ENCODE measurements around the gene CCDC77. TPM values are rescaled to one million over a fixed set of nuclear protein-coding genes. Genes with fewer than 3 reads are reported as not detected.
A peak's percentile ranks its signal among the peaks of the same experiment; 100 is the strongest.
"Not testable (repeated sequence)": the region's sequence is repeated elsewhere in the genome, so short reads cannot be mapped to it uniquely, and the experiment has no call there.

Gene CCDC77
- 1 to 10 TPM; 3.2 to 8.1 (median 3.5) TPM for polyA plus RNA-seq

GRCh38 chr12:401235-402028 lies at the start of gene CCDC77:
CCDC77 (plus strand) TSS chr12:401644; CDS start chr12:409384, 7,740 bp downstream.
- no peaks in the 10 kb centered on the region for H3K4me1 Mint-ChIP-seq
- H3K36me3 Mint-ChIP-seq, result no peaks in the 10 kb centered on the region
- H3K4me3 Mint-ChIP-seq, result peak within 1 kb of the TSS in 3 of 5 donors; percentile 5 to 22 (median 21)

GRCh38 chr12:356276-356988 lies 45.0 kb upstream of the CCDC77 start:
- Mint-ChIP-seq H3K36me3 (peaks cover 28 to 56% (median 45%) of the 10 kb centered on the region in 3 donors), H3K4me1 (peaks cover 17 to 39% of the 10 kb centered on the region in 2 donors), H3K27me3 (ENCODE audit: low read depth in 3 of 3) (peaks cover 0 to 2% (median 0%) of the 10 kb centered on the region in 3 donors), H3K4me3 (no peak overlapping the region), H3K27ac (peak overlapping the region in 1 of 6 donors; percentile 39), H3K9me3 (no peaks in the 10 kb centered on the region)
- DNase-seq, result no peak

More at GRCh38 chr12:401235-402028, at the start of gene CCDC77:
- DNase-seq, result peak; percentile 93 to 94 (median 94)
- H3K9me3 Mint-ChIP-seq, result no peaks in the 10 kb centered on the region
- no peak within 1 kb of the TSS for H3K27ac Mint-ChIP-seq
- peaks cover 0 to under 1% (median 0%) of the 10 kb centered on the region in 3 donors for H3K27me3 Mint-ChIP-seq (ENCODE audit: low read depth in 3 of 3)

GRCh38 chr12:359091-359490 lies 42.4 kb upstream of the CCDC77 start:
- Mint-ChIP-seq H3K36me3 (peaks cover 34 to 62% (median 52%) of the 10 kb centered on the region in 3 donors), H3K27me3 (ENCODE audit: low read depth in 3 of 3) (peaks cover 0 to 2% (median 0%) of the 10 kb centered on the region in 3 donors), H3K4me3 (no peak overlapping the region), H3K4me1 (peaks cover 24 to 60% of the 10 kb centered on the region in 2 donors), H3K9me3 (no peaks in the 10 kb centered on the region), H3K27ac (peak overlapping the region in 2 of 6 donors; percentile 31 to 52)
- no peak for DNase-seq

- no peak for DNase-seq
- Mint-ChIP-seq H3K9me3 (peaks cover 0 to 5% (median 0%) of the 10 kb centered on the region in 6 donors), H3K27ac (peak overlapping the region in 1 of 6 donors; percentile 45), H3K4me1 (peaks cover 9 to 39% of the 10 kb centered on the region in 2 donors), H3K4me3 (no peak overlapping the region), H3K36me3 (peaks cover 35 to 59% (median 36%) of the 10 kb centered on the region in 3 donors), H3K27me3 (ENCODE audit: low read depth in 3 of 3) (no peaks in the 10 kb centered on the region)
These were observed 34.6 kb upstream of the CCDC77 start for GRCh38 chr12:366820-367219.

- Mint-ChIP-seq H3K36me3 (peaks cover 30 to 56% (median 35%) of the 10 kb centered on the region in 3 donors), H3K27me3 (ENCODE audit: low read depth in 3 of 3) (no peaks in the 10 kb centered on the region), H3K9me3 (peaks cover 0 to 5% (median 0%) of the 10 kb centered on the region in 6 donors), H3K4me1 (peaks cover 4 to 29% of the 10 kb centered on the region in 2 donors), H3K4me3 (no peak overlapping the region), H3K27ac (no peak overlapping the region)
- no peak for DNase-seq
These were observed 33.5 kb upstream of the CCDC77 start for GRCh38 chr12:367972-368371.

GRCh38 chr12:370739-371485 lies 30.5 kb upstream of the CCDC77 start:
- peaks cover 4 to 42% of the 10 kb centered on the region in 2 donors for H3K4me1 Mint-ChIP-seq
- H3K27ac Mint-ChIP-seq, result peak overlapping the region in 2 of 6 donors; percentile 36 to 63
- DNase-seq; H3K9me3 Mint-ChIP-seq; H3K27me3 Mint-ChIP-seq (ENCODE audit: low read depth in 3 of 3); H3K4me3 Mint-ChIP-seq: not testable (repeated sequence)
- H3K36me3 Mint-ChIP-seq, result peaks cover 21 to 54% (median 33%) of the 10 kb centered on the region in 3 donors

- H3K36me3 Mint-ChIP-seq, result peaks cover 8 to 16% (median 9%) of the 10 kb centered on the region in 3 donors
- peaks cover 8 to 14% (median 13%) of the 10 kb centered on the region in 3 donors for H3K27me3 Mint-ChIP-seq (ENCODE audit: low read depth in 3 of 3)
- DNase-seq, result no peak
- no peaks in the 10 kb centered on the region for H3K9me3 Mint-ChIP-seq
- peaks cover 60 to 65% of the 10 kb centered on the region in 2 donors for H3K4me1 Mint-ChIP-seq
- H3K27ac Mint-ChIP-seq, result peak overlapping the region; percentile 40 to 98 (median 75)
- peak overlapping the region; percentile 98 to 100 (median 99) for H3K4me3 Mint-ChIP-seq
These were observed 14.8 kb upstream of the CCDC77 start for GRCh38 chr12:386651-387050.

- peaks cover 8 to 14% (median 13%) of the 10 kb centered on the region in 3 donors for H3K27me3 Mint-ChIP-seq (ENCODE audit: low read depth in 3 of 3)
- peak overlapping the region; percentile 97 to 100 (median 98) for H3K27ac Mint-ChIP-seq
- H3K36me3 Mint-ChIP-seq, result peaks cover 5 to 11% (median 9%) of the 10 kb centered on the region in 3 donors
- H3K4me1 Mint-ChIP-seq, result peaks cover 57 to 65% of the 10 kb centered on the region in 2 donors
- no peak for DNase-seq
- no peaks in the 10 kb centered on the region for H3K9me3 Mint-ChIP-seq
- peak overlapping the region; percentile 98 to 100 (median 99) for H3K4me3 Mint-ChIP-seq
These were observed 13.4 kb upstream of the CCDC77 start for GRCh38 chr12:388012-388411.

GRCh38 chr12:388541-389141 lies 12.8 kb upstream of the CCDC77 start:
- no peaks in the 10 kb centered on the region for H3K9me3 Mint-ChIP-seq
- DNase-seq, result peak; percentile 71 to 80 (median 77)
- H3K4me3 Mint-ChIP-seq, result peak overlapping the region; percentile 98 to 100 (median 99)
- peaks cover 56 to 65% of the 10 kb centered on the region in 2 donors for H3K4me1 Mint-ChIP-seq
- H3K27ac Mint-ChIP-seq, result peak overlapping the region; percentile 97 to 100 (median 98)
- peaks cover 8 to 14% (median 13%) of the 10 kb centered on the region in 3 donors for H3K27me3 Mint-ChIP-seq (ENCODE audit: low read depth in 3 of 3)
- peaks cover 5 to 10% (median 9%) of the 10 kb centered on the region in 3 donors for H3K36me3 Mint-ChIP-seq

- Mint-ChIP-seq H3K27ac (peak within 1 kb of the TSS; percentile 97 to 100 (median 98)), H3K4me3 (peak within 1 kb of the TSS; percentile 98 to 100 (median 99)), H3K4me1 (peaks cover 50 to 57% of the 10 kb centered on the region in 2 donors), H3K9me3 (no peaks in the 10 kb centered on the region), H3K36me3 (peaks cover 5% of the 10 kb centered on the region in 3 donors), H3K27me3 (ENCODE audit: low read depth in 3 of 3) (peaks cover 8 to 14% (median 13%) of the 10 kb centered on the region in 3 donors)
- peak; percentile 87 to 93 (median 91) for DNase-seq
These were observed 12.0 kb upstream of the CCDC77 start, which contains the start of gene KDM5A for GRCh38 chr12:389142-390096. KDM5A (minus strand) TSS chr12:389320; CDS start chr12:389091, 229 bp downstream.

GRCh38 chr12:400828-401227 lies 616 bp upstream of the CCDC77 start:
- Mint-ChIP-seq H3K27ac (no peak overlapping the region), H3K36me3 (no peaks in the 10 kb centered on the region), H3K4me3 (peak overlapping the region in 3 of 5 donors; percentile 5 to 22 (median 21)), H3K4me1 (no peaks in the 10 kb centered on the region), H3K27me3 (ENCODE audit: low read depth in 3 of 3) (peaks cover 0 to 2% (median 0%) of the 10 kb centered on the region in 3 donors), H3K9me3 (no peaks in the 10 kb centered on the region)
- DNase-seq, result no peak

- DNase-seq, result no peak
- H3K27me3 Mint-ChIP-seq (ENCODE audit: low read depth in 3 of 3), result no peaks in the 10 kb centered on the region
These were observed 565 bp downstream of the CCDC77 start for GRCh38 chr12:402029-402389.

More at GRCh38 chr12:402029-402389, 565 bp downstream of the CCDC77 start:
- peaks cover 0 to 1% (median under 1%) of the 10 kb centered on the region in 3 donors for H3K36me3 Mint-ChIP-seq
- no peak overlapping the region for H3K27ac Mint-ChIP-seq
- no peaks in the 10 kb centered on the region for H3K9me3 Mint-ChIP-seq
- no peaks in the 10 kb centered on the region for H3K4me1 Mint-ChIP-seq
- no peak overlapping the region for H3K4me3 Mint-ChIP-seq

Measured in immature natural killer cell (primary cell).